Measurements from ENCODE around the gene RRP15. TPM values are rescaled to one million over a fixed set of nuclear protein-coding genes. Genes with fewer than 3 reads are reported as not detected.

The RRP15 gene
- total and polyA plus RNA-seq, 2 experiments from 2014 or later = 19.8 to 86.5 TPM

- no peaks in the 10 kb centered on the region for H3K9me3 Mint-ChIP-seq
- Histone ChIP-seq H3K4me2 (no peak overlapping the region), H4K20me1 (replicated peaks; ENCODE audit: insufficient read depth) (no peaks in the 10 kb centered on the region), H3K4me3 (no peak overlapping the region), H3K27me3 (ENCODE audit: insufficient read depth) (no peaks in the 10 kb centered on the region), H3K79me2 (replicated peaks; ENCODE audit: insufficient read depth) (no peaks in the 10 kb centered on the region), H3F3A (replicated peaks; ENCODE audit: low read depth) (no peaks in the 10 kb centered on the region), H3K9me2 (ENCODE audit: insufficient read depth) (no peaks in the 10 kb centered on the region; the same call in 1 of the 2 replicates), H3K27ac (ENCODE audit: low read depth) (no peak overlapping the region), H2AFZ (no peak overlapping the region), H3K4me1 (ENCODE audit: insufficient read depth) (peaks cover 31% of the 10 kb centered on the region), H3K36me3 (ENCODE audit: insufficient read depth) (no peaks in the 10 kb centered on the region)
- H3K4me1 Mint-ChIP-seq = peaks cover 23% of the 10 kb centered on the region
- DNase-seq (ENCODE audit: low spot score) (no peak), ATAC-seq (no peak)
- H3K27ac Mint-ChIP-seq = no peak overlapping the region
- no peaks in the 10 kb centered on the region for H3K36me3 Mint-ChIP-seq (ENCODE audit: low read depth)
- no peak overlapping the region for H3K4me3 Mint-ChIP-seq
- peaks cover 2% of the 10 kb centered on the region for H3K27me3 Mint-ChIP-seq (ENCODE audit: insufficient read depth, low read depth, poor library complexity)
- TF ChIP-seq, protein P1, sequence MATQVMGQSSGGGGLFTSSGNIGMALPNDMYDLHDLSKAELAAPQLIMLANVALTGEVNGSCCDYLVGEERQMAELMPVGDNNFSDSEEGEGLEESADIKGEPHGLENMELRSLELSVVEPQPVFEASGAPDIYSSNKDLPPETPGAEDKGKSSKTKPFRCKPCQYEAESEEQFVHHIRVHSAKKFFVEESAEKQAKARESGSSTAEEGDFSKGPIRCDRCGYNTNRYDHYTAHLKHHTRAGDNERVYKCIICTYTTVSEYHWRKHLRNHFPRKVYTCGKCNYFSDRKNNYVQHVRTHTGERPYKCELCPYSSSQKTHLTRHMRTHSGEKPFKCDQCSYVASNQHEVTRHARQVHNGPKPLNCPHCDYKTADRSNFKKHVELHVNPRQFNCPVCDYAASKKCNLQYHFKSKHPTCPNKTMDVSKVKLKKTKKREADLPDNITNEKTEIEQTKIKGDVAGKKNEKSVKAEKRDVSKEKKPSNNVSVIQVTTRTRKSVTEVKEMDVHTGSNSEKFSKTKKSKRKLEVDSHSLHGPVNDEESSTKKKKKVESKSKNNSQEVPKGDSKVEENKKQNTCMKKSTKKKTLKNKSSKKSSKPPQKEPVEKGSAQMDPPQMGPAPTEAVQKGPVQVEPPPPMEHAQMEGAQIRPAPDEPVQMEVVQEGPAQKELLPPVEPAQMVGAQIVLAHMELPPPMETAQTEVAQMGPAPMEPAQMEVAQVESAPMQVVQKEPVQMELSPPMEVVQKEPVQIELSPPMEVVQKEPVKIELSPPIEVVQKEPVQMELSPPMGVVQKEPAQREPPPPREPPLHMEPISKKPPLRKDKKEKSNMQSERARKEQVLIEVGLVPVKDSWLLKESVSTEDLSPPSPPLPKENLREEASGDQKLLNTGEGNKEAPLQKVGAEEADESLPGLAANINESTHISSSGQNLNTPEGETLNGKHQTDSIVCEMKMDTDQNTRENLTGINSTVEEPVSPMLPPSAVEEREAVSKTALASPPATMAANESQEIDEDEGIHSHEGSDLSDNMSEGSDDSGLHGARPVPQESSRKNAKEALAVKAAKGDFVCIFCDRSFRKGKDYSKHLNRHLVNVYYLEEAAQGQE (IDR thresholded peaks at IDR 0.05; ENCODE audit: unreplicated experiment) = no peak
- TF ChIP-seq POLR2AphosphoS5 (IDR thresholded peaks at IDR 0.05; ENCODE audit: low read depth) (no peak), ZNF114 (CRISPR knock-in tag; IDR thresholded peaks at IDR 0.05) (no peak), ZNF331 (CRISPR knock-in tag; IDR thresholded peaks at IDR 0.05; ENCODE audit: low read depth) (no peak), STAT1 (IDR thresholded peaks at IDR 0.05; ENCODE audit: unreplicated experiment) (no peak), CTCF (conservative IDR thresholded peaks at IDR 0.05; ENCODE audit: low read depth in 2 of 2) (no peak), CREB1 (CRISPR knock-in tag; IDR thresholded peaks at IDR 0.05; ENCODE audit: low read depth) (no peak), ZNF462 (CRISPR knock-in tag; IDR thresholded peaks at IDR 0.05) (no peak), NANOG (IDR thresholded peaks at IDR 0.05; ENCODE audit: borderline replicate concordance) (no peak), JUNB (IDR thresholded peaks at IDR 0.05; ENCODE audit: unreplicated experiment) (no peak), EZH2 (IDR thresholded peaks at IDR 0.05; ENCODE audit: low read depth, unreplicated experiment) (no peak), EZH2phosphoT487 (IDR thresholded peaks at IDR 0.05; ENCODE audit: unreplicated experiment) (no peak)
- TF ChIP-seq, protein P2, sequence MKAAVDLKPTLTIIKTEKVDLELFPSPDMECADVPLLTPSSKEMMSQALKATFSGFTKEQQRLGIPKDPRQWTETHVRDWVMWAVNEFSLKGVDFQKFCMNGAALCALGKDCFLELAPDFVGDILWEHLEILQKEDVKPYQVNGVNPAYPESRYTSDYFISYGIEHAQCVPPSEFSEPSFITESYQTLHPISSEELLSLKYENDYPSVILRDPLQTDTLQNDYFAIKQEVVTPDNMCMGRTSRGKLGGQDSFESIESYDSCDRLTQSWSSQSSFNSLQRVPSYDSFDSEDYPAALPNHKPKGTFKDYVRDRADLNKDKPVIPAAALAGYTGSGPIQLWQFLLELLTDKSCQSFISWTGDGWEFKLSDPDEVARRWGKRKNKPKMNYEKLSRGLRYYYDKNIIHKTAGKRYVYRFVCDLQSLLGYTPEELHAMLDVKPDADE (IDR thresholded peaks at IDR 0.05) = no peak
These were observed 68.6 kb downstream of the RRP15 start for GRCh38 chr1:218353656-218354055.
